ENCODE measurements around the gene ADO.

ADO gene

GRCh38 chr10:62792261-62792660, 12.3 kb upstream of the ADO start:
- no peak for DNase-seq (ENCODE audit: low read depth in 1 of 2, low spot score in 1 of 2)

DNA sequence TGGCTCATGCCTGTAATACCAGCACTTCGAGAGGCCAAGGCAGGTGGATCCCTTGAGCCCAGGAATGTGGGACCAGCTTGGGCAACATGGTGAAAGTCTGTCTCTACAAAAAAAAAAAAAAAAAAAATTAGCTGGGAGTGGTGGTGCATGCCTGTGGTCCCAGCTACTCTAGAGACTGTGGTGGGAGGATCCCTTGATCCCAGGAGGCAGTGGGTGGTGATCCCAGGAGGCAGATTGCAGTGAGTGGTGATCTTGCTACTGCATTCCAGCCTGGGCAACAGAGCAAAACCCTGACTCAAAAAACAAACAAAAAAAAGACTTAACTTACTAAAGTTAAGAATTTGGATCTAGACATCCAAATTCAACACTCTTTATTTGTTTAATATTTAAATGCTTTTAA, 10.2 kb upstream of the ADO start:
- DNase-seq (ENCODE audit: low read depth in 1 of 2, low spot score in 1 of 2), result no peak

- no peak for DNase-seq (ENCODE audit: low read depth in 1 of 2, low spot score in 1 of 2)
These were observed 9.4 kb upstream of the ADO start for GRCh38 chr10:62795100-62795499.

- no peak for DNase-seq (ENCODE audit: low read depth in 1 of 2, low spot score in 1 of 2)
These were observed 8.8 kb upstream of the ADO start for GRCh38 chr10:62795762-62796161.

GRCh38 chr10:62796896-62797295, 7.6 kb upstream of the ADO start:
- DNase-seq (ENCODE audit: low read depth in 1 of 2, low spot score in 1 of 2), result no peak

GRCh38 chr10:62801871-62802270, 2.6 kb upstream of the ADO start:
- no peak for DNase-seq (ENCODE audit: low read depth in 1 of 2, low spot score in 1 of 2)

GRCh38 chr10:62803724-62804355, 680 bp upstream of the ADO start:
- no peak for DNase-seq (ENCODE audit: low read depth in 1 of 2, low spot score in 1 of 2)

DNA sequence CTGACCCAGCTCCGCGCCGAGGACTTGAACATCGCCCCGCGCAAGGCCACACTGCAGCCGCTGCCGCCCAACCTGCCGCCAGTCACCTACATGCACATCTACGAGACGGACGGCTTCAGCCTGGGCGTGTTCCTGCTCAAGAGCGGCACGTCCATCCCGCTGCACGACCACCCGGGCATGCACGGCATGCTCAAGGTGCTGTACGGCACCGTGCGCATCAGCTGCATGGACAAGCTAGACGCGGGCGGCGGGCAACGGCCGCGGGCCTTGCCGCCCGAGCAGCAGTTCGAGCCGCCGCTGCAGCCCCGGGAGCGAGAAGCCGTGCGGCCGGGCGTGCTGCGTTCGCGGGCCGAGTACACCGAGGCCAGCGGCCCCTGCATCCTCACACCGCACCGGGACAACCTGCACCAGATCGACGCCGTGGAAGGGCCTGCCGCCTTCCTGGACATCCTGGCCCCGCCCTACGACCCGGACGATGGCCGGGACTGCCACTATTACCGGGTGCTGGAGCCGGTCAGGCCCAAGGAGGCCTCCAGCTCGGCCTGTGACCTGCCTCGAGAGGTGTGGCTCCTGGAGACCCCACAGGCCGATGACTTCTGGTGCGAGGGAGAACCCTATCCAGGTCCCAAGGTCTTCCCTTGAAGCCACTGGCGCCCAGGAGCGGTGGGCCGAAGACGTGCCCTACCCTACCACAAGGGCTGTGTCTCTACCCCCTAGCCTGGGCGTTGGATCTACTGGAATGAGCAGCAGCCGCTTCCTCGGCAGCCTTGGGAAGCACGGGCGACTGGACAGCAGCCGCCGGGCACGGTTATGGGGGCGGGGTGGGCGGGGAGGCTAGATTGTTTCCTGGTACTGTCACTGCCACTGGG, 945 bp downstream of the ADO start:
- no peak for DNase-seq (ENCODE audit: low read depth in 1 of 2, low spot score in 1 of 2)

DNA sequence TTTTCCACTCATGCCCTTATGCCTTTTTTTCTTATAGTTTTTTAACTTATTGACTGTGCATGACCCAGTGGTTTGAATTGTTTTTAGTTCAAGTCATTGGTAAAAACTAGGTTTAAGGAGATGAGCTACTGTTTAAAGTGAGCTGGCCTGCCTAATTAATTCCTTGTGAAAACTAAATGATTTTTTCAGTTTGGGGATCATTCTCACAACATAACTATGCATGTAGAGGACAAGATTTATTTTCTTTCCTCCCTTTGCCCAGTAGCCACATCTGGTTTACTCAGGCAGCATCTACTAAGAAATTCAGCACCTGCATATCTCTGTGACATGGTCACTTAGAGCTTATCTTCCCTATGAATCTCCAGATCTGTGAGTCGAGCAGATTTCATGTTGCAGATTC, 1.7 kb downstream of the ADO start:
- no peak for DNase-seq (ENCODE audit: low read depth in 1 of 2, low spot score in 1 of 2)

- no peak for DNase-seq (ENCODE audit: low read depth in 1 of 2, low spot score in 1 of 2)
These were observed 5.8 kb downstream of the ADO start for GRCh38 chr10:62810156-62810902.

DNA sequence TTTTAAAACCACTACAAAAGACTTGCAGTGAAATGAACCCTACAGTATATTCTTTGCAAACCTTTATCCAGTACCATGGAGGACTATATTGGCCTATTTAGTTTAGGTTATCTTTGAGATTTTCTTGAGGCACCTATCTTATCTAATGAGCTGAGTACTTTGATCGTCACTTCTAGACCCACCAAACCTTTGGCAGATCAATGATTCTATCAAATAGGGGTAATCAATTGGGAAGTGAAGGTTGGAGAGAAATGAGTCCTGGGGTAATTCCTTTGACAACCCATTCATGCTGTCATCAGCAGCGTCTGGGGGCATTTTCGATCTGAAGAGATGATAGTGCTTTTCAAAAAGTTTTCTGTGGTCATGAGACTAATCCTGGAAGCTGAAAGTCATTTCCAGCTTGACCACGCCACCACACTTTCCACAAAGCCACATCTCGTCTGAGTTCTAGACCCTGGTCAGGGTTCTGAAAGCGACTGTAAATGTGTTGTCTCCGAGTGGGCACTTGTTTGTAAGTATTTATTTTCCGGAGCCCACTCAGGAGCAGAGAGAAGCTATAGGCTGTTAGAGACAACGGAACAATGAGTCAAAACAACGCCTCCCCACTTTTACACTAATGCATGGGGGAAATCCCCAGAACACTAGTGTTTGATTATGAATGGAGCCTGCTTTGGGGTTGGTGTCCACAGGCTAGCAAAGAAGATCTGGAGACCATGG, 6.8 kb downstream of the ADO start:
- peak; percentile 59 to 63 for DNase-seq (ENCODE audit: low read depth in 1 of 2, low spot score in 1 of 2)

GRCh38 chr10:62812672-62813439, 8.3 kb downstream of the ADO start:
- no peak for DNase-seq (ENCODE audit: low read depth in 1 of 2, low spot score in 1 of 2)

- no peak for DNase-seq (ENCODE audit: low read depth in 1 of 2, low spot score in 1 of 2)
These were observed 8.9 kb downstream of the ADO start for GRCh38 chr10:62813453-62813852.

GRCh38 chr10:62813981-62814380, 9.5 kb downstream of the ADO start:
- DNase-seq (ENCODE audit: low read depth in 1 of 2, low spot score in 1 of 2), result no peak

DNA sequence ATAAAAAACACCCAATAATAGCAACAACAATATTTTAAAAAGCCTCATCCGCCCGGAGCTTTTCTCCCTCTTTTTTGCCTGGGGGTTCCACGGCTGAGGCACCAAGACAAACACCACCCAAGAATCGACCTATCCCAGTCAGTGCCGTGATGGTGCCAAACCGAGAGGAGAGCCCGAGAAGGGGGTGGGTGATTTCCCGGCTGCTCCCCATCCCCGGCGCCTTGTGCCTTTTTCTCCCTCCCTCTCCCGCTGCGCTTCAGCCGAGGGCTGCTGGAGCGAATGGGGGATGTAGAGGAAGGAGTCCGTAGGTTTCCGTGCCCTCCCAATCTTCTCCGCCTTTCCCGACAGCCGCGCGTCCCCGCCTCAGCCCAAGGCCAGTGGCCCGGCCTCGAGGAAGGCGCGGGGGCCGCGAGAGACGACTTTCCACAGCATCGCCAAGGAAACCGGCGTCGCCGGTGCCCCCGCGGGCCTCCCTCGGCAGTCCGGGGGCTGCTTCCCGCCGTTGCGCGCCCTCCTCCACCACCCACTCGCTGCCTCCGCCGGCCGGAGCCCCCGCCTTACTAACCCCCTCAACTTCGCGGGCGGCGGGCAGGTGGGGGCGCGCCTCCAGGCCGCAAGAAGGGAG, 10.3 kb downstream of the ADO start:
- peak in 1 of 2 donors; percentile 14 for DNase-seq (ENCODE audit: low read depth in 1 of 2, low spot score in 1 of 2)

DNA sequence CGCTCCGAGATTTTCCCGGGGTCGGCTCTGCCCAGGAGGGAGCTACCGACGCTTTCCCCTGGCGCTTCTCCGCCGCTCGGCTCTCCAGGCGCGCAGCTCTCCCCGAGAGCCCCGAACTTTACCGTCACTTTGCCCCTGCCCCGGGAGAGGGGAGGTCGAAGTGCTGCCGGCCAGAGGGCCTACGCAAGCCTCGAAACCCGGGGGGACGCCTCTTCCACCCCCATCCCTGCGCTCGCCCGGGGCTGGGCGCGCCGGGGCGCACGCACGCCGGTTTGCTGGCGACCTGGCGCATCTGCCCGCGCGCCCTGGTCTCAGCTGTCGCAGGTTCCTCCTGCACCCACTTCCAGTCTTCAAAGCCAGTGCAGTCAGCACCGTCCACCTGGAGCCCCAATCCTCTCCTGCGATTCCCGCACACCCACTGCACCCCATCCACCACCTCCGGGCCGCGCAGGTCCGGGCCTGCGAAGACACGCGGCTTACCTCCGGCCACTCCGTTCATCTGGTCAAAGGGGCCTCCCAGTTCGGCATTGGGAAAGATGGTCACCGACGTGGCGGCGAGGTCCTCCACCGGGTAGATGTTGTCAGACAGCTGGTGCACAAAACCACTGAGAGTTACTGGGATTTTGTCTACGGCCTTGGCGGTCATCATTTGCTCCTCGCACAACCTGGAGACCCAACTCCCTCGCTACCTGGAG, 11.0 kb downstream of the ADO start:
- peak in 1 of 2 donors; percentile 21 for DNase-seq (ENCODE audit: low read depth in 1 of 2, low spot score in 1 of 2)

DNA sequence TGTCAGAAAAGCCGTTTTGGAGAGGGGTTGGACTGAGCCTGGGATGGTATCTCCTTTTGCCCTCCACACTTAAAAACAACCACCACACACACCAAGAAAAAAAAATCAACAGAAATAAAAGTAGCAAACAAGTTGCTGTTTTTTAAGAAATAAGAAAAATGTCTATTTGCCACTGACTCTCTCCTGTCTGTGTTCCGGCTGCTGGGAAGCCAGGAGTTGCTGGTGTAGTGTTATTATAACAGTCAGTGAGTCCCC, 11.5 kb downstream of the ADO start:
- no peak for DNase-seq (ENCODE audit: low read depth in 1 of 2, low spot score in 1 of 2)

- peak; percentile 92 to 96 for DNase-seq (ENCODE audit: low read depth in 1 of 2, low spot score in 1 of 2)
These were observed 12.0 kb downstream of the ADO start, which contains the start of gene EGR2 for GRCh38 chr10:62816331-62817120. EGR2 (minus strand) TSS chr10:62816366; CDS start chr10:62816029, 337 bp downstream.
